ENCODE data around the gene ICA1L. TPM values are rescaled to one million over a fixed set of nuclear protein-coding genes. Genes with fewer than 3 reads are reported as not detected.
A peak's percentile ranks its signal among the peaks of the same experiment; 100 is the strongest.

Gene ICA1L
- total and polyA plus RNA-seq, 4 donors, result 1.3 to 21.2 (median 5.9) TPM

GRCh38 chr2:202818321-202818720 lies 53.2 kb downstream of the ICA1L start:
- H3K36me3 ChIP-seq (ENCODE audit: control insufficient read depth in 4 of 4, insufficient read depth in 4 of 4, low read length in 4 of 4), result peaks cover 0 to 10% (median 4%) of the 10 kb centered on the region in 4 donors
- no peak for TF ChIP-seq CTCF (IDR thresholded peaks at IDR 0.05; ENCODE audit: control extremely low read depth, extremely low read depth)
- ATAC-seq (ENCODE audit: insufficient read depth, low FRiP score) (no peak), DNase-seq (no peak)
- WGBS, 2 donors, result 85 to 86% methylated on average over 3 of the region's 3 CpGs
- H3K4me1 ChIP-seq (ENCODE audit: control insufficient read depth in 5 of 5, insufficient read depth in 5 of 5, low read length in 5 of 5), result no peaks in the 10 kb centered on the region
- H3K9ac ChIP-seq (ENCODE audit: insufficient read depth in 1 of 2, low read length in 2 of 2), result no peak overlapping the region
- H3K4me3 ChIP-seq, result no peak overlapping the region
- H3K27me3 ChIP-seq (ENCODE audit: control insufficient read depth in 3 of 3, insufficient read depth in 3 of 3, low read length in 2 of 3), result no peaks in the 10 kb centered on the region
- H3K9me3 ChIP-seq (ENCODE audit: control insufficient read depth in 4 of 4, insufficient read depth in 3 of 4, low read length in 3 of 4), result no peaks in the 10 kb centered on the region
- no peak overlapping the region for H3K27ac ChIP-seq (ENCODE audit: low read depth in 1 of 2, low read length in 1 of 2)

- H3K4me3 ChIP-seq, result no peak overlapping the region
- no peak overlapping the region for H3K9ac ChIP-seq (ENCODE audit: insufficient read depth in 1 of 2, low read length in 2 of 2)
- H3K36me3 ChIP-seq (ENCODE audit: control insufficient read depth in 4 of 4, insufficient read depth in 4 of 4, low read length in 4 of 4), result peaks cover 0 to 10% (median 4%) of the 10 kb centered on the region in 4 donors
- H3K27me3 ChIP-seq (ENCODE audit: control insufficient read depth in 3 of 3, insufficient read depth in 3 of 3, low read length in 2 of 3), result no peaks in the 10 kb centered on the region
- DNase-seq, result no peak
- H3K9me3 ChIP-seq (ENCODE audit: control insufficient read depth in 4 of 4, insufficient read depth in 3 of 4, low read length in 3 of 4), result no peaks in the 10 kb centered on the region
- no peaks in the 10 kb centered on the region for H3K4me1 ChIP-seq (ENCODE audit: control insufficient read depth in 5 of 5, insufficient read depth in 5 of 5, low read length in 5 of 5)
- TF ChIP-seq CTCF (IDR thresholded peaks at IDR 0.05; ENCODE audit: control extremely low read depth, extremely low read depth), result no peak
- WGBS, 2 donors, result 94 to 97% methylated on average over 1 of the region's 1 CpG
- no peak overlapping the region for H3K27ac ChIP-seq (ENCODE audit: low read depth in 1 of 2, low read length in 1 of 2)
- ATAC-seq (ENCODE audit: insufficient read depth, low FRiP score), result no peak
Measured at GRCh38 chr2:202817771-202818170, 53.8 kb downstream of the ICA1L start.

GRCh38 chr2:202815548-202816360 lies 55.8 kb downstream of the ICA1L start:
- peak in 1 of 3 donors; percentile 23 for DNase-seq
- ATAC-seq (ENCODE audit: insufficient read depth, low FRiP score), result no peak
- no peak overlapping the region for H3K4me3 ChIP-seq

More at GRCh38 chr2:202815548-202816360, 55.8 kb downstream of the ICA1L start:
- 57 to 78% methylated on average over 4 of the region's 4 CpGs for WGBS, 2 donors
- Histone ChIP-seq H3K36me3 (ENCODE audit: control insufficient read depth in 4 of 4, insufficient read depth in 4 of 4, low read length in 4 of 4) (peaks cover 0 to 10% (median 4%) of the 10 kb centered on the region in 4 donors), H3K9me3 (ENCODE audit: control insufficient read depth in 4 of 4, insufficient read depth in 3 of 4, low read length in 3 of 4) (no peaks in the 10 kb centered on the region), H3K27ac (ENCODE audit: low read depth in 1 of 2, low read length in 1 of 2) (no peak overlapping the region), H3K9ac (ENCODE audit: insufficient read depth in 1 of 2, low read length in 2 of 2) (no peak overlapping the region), H3K4me1 (ENCODE audit: control insufficient read depth in 5 of 5, insufficient read depth in 5 of 5, low read length in 5 of 5) (no peaks in the 10 kb centered on the region), H3K27me3 (ENCODE audit: control insufficient read depth in 3 of 3, insufficient read depth in 3 of 3, low read length in 2 of 3) (no peaks in the 10 kb centered on the region)
- TF ChIP-seq CTCF (IDR thresholded peaks at IDR 0.05; ENCODE audit: control extremely low read depth, extremely low read depth), result no peak

Measured in lung (tissue), 12 donors.